Stimulated activated CD4-positive, alpha-beta T cell treated with anti-CD3 and anti-CD28 coated beads, Interleukin-2, amount 100 ng/mL, for 4 hours (primary cell): ENCODE measurements around the gene SCNN1A.

Experiments used
- DNase-seq: peaks from one replicate; pipeline ENCODE4 v3.0.0-alpha.2; 2020; ENCODE audit warnings: low read depth

Gene SCNN1A

DNA sequence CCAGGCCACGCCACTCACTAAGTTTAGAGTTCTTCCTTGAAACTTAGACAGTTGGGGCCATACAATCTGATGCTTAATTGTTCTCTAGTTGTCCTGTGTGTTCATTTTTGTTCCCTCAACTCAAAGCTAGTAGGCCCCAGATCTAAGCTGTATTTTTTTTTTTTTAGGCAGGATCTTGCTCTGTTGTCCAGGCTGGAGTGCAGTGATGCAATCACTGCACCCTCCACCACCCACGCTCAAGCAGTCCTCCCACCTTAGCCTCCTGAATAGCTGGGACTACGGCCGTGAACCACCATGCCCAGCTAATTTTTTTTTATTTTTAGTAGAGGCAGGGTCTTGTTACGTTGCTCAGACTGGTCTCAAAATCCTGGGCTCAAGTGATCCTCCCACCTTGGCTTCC, 41.0 kb downstream of the SCNN1A start:
- no peak for DNase-seq

DNA sequence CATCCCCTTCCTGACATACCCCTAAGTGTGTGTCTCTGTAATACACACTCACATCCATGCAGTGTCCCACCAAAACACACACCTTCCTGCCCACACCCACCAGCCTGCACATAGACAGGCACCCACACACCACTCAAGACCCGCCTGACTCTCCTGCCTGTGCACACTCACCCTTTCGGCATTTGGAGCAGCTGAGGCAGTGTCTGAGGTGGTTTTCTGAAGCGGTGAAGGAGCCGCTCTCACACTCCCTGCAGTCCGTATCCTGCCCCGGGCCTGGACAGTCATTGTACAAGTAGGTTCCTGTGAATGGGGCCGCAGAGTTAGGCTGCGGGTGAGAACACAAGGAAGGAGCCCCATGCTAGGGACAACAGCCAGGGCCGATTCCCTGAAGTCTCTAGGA, 41.8 kb downstream of the SCNN1A start:
- no peak for DNase-seq

DNA sequence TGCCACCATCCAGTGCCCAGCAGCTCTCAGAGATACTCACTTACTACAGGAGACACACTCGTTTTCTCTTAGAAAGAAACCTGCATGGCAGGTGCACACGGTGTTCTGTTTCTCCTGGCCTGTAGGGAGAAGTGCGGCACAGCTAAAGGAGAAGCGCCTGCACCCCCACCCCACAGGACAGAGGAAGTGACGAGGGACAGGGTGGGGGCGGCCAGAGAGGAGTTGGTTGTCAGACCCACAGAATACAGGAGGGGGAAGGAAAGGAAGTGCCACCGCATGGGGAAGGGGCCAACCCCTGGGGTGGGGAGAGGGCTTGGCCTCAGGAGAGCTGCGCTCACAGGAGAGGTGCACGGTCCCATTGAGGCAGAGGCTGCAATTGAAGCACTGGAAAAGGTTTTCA, 42.3 kb downstream of the SCNN1A start:
- no peak for DNase-seq

DNA sequence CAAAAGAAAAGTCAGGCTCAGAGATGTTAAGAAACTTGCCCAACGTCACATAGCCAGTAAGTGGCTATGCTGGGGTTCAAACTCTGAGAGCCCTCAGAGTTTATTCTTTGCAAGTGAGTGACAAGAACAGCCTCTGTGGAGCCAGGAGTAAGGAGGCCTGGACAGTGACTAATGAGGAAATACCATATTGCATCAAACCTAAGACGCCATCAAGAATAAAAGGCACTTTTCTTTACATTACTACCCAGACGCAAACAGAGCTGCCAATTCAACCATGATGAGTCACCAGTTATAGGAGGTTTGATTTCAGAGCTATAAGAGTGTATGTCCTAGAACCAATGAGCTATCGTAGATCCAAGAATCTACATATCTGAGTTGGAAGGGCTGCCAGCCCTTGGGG, 42.9 kb downstream of the SCNN1A start:
- DNase-seq: no peak

DNA sequence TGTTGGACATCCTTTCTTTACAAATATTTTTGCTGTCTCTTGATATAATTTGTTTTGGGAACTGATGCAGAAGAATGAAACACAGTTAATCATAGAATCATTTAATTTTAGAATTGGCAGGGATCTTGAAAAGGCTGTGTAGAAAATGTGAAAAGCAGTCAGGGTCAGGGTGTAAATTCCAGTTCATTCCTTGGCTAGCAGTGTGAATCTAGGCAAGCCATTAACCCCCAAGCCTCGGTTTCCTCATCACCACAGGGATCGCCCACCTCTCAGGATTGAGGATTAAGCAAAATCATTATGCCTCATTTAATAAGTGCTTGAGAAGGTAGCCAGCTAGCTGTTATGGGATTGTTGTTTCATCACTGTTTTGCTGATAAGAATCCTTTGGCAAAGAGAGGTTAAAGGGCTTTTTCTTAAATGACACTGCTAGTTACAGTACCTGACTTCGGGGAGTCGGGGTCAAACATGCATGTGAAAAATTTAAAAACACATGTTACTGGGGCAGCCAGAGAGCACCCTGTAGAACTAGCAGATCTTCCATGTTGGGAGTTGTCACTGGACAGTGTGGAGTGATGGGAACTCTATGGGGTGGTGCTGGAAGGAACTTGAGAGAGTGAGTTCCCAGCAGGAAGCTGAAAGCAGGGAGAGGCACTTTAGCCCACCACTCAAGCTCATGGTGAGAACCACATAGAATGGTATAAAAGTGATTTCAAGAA, 44.2 kb downstream of the SCNN1A start:
- DNase-seq: no peak

DNA sequence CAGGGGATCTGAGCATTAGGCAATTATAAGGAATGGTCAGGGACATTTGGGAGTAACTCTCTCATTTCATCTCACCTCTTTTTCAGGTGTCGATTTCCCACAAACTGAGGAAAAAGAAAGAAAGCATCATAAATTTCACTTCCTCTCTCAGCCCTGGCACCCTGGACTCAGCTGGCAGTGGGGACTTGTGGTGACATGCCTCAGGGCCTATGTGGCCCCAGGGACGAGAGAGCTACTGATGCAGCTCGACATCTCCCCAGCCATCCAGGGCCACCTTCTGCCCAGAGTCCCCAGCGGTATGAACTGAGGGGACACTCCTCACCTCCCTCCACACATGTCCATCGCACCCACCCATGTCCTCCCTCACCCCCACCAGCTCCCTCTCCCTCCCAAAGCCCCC, 45.2 kb downstream of the SCNN1A start:
- DNase-seq: no peak

DNA sequence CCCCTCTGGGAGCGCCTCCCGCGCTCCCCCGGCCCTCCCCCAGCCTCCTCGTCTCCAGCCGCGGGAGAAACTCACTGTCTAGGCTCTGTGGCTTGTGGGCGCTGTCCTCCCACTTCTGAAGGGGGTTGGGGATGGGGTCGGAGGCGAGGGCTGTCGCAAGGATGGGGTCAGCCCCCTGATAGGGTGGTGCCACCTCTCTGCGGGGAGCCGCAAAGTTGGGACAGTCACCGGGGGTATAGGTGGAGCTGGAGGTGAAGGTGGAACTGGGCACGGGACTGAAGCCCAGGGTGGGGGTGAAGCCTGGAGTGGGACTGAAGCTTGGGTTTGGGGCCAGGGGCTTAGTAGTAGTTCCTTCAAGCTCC, 45.7 kb downstream of the SCNN1A start:
- no peak for DNase-seq

DNA sequence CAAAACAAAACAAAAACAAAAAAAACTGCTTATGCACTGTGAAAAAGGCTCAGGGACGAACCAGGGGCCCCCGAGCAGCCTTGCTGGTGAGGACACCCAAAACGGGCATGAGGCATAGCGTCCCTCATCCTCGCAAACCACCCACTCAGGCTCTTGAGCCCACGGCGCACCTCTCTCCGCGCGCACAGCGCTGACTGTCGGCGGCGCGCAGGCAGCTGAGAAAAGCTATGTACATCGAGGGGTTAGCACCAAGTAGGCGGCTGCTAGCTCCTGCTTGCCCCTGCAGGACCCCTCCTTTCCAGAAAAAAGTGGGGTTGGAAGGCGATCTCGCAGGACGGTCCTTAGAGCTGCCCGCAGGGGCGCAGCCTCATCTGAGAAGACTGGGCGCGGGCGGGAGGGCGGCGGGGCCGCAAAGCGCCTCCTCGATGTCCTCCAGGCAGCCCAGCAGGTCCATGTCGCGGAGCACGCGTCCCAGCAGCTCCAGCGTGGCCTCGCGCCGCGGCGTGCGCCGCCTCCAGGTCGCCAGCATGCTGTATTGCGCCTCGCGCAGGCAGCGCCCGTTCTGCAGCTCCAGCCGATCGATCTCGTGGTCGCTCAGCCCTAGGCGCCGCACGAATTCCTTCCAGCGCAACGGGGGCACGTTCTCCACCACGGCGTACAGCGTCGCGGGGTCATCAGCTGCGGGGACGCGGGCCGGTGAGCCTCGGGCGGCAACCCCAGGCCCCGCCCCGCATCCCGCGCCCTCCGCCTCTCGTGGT, 46.2 kb downstream of the SCNN1A start:
- no peak for DNase-seq

DNA sequence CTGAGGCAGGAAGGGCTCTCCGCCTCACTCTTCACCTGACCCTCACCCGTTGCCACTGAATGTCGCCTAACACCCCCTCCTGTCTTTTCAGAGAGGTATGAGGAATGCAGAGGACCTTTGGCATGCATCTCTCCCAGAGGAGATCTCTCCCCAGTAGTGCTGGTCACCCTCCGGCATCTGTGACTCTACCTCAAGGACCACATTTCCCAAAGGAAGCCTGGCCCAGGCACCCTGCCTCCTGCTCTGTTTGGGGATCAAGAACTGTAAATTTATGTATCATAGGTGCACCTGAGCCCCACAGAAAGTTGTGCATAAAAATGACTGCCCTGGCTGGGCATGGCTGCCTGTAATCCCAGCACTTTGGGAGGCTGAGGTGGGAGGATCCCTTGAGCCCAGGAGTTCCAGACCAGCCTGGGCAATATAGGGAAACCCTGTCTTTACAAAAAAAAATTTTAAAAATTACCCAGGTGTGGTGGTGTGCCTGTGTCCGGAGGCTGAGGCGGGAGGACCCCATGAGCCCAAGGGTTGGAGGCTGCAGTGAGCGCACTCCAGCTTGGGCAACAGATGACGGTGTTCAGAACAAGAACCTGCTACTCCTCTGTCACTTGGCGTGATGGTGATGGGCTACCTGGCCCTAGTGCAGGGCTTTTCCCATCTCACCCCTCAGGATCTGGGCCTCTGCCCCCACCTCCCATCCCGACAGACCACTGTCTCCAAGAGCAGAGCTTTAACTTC, 47.2 kb downstream of the SCNN1A start:
- DNase-seq: no peak

DNA sequence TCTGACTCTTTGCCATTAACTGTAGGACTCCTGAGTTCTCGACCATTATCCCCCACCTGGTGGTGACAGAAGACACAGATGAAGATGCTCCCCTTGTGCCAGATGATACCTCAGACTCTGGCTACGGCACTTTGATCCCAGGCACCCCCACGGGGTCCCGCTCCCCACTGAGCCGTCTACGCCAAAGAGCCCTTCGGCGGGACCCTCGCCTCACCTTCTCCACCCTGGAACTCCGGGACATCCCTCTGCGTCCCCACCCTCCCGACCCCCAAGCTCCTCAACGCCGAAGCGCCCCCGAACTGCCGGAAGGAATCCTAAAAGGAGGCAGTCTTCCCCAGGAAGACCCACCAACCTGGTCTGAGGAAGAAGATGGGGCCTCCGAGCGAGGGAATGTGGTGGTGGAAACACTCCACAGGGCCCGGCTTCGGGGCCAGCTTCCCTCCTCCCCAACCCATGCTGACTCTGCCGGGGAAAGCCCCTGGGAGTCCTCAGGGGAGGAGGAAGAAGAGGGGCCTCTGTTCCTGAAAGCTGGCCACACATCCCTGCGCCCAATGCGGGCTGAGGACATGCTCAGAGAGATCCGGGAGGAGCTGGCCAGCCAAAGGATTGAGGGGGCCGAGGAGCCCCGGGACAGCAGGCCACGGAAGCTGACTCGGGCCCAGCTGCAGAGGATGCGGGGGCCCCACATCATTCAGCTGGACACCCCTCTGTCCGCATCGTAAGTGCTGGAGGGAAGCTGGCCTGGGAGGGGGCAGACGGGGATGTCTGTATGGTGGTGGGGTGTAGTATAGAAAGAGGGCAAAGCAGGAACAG, 47.9 kb downstream of the SCNN1A start:
- no peak for DNase-seq

DNA sequence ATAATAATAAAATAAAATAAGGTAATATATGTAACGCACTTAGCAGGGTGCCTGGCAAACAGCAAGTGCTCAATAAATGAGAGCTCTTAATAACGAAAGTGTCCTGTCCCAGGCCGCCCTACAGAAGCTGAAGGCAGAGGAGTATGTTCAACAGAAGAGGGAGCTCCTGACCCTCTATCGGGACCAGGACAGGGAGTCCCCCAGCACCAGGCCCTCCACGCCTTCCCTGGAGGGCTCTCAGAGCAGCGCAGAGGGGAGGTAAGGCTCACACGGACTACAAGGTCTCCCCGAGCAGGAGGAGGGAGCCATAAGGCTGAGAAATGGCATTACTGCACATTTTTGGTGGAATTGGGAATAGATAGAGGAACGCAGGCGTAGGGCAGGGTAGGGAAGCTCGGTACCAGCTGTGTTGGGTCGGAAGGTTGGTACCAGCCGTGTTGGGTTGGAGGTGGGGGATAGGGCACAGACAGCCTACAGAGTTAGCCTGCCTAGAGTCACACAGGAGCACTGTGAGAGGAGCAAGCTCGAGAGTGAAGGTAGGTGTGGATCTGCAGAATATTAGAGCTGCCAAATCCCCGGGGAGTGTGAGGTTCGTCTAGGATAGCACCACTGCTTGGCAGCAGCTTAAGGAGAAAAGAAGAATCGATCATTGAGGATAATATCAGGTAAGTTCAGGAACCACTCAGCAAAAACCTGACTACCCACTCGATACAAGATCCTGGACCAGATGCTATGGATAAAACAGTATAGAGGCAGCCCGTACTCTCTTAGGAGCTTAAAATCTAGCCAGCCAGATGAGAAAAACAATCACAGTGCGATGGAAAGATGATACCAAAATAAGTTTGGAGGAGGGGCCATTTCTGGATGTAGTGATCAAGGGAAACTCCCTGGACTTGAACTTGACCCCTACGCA, 48.8 kb downstream of the SCNN1A start:
- DNase-seq: no peak

DNA sequence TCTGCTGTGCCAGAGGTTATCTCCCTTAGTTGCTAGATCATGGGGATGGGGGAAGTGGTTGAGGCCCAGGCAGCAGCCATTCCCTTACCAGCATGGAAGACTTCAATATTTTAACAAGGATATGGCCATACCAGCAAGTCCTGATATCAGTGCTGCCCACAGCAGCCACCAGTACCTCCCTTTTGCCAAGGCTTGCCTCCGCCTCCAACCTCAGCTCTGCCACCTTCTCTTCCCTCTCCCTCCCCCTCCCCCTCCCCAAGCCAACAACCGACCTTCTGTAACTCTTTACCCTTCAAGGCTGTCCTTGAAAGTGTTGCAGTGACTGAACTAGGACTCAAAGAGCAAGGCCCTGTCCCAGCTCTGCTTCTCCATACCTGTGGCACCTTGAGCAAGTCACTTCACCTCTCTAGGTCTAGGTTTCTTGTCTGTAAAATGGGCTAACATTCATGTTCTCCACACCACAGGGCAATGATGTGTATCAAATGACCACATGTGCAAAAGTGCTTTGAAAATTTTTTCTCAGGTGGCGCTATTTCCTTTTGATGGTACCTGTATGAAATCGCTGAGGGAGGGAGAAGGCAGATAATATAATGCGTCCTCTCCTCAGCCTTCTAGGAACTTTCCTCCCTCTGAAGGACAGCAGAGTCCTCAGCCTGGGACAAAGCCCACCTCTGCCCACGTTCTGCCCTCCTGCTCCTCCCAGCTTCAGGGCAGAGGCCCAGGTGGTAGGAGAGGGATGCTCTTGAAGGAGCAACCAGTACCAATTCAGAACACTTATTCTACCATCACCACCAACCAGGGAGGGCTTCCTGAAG, 50.2 kb downstream of the SCNN1A start:
- no peak for DNase-seq

DNA sequence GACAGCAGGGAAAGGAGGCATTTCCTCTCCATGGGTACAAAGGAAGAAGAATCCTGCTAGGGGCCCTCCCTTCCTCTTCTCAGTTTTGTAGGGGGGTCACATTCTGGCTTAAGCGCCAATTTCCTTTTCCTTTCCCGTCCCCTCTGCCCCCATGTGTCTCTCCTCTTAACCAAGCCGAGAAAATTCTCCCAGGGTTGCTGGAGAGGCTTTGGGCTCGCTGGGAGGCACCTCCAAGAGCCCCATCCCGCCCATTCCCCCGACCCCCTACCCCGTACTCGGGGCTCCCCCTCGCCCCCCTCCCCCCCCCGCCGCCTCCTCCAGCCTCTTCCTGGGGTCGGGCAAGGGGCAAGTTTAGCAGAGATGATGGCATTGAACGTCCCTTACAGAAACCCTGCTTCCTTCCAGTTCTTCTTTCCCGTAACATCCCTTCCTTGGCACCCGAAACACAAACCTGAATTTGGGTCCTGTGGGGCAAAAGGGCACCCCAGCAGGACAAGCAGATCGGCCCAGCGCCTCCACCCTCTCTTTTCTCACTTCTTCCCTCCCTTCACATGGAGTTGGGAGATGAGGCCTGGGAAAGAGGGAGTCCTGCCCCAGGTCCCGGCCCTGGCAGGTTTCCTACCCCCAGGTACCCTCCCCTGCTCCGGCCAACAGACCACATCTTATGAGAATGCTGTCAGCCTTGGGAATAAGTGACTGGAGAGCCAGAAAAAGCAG, 51.2 kb downstream of the SCNN1A start:
- DNase-seq: no peak

DNA sequence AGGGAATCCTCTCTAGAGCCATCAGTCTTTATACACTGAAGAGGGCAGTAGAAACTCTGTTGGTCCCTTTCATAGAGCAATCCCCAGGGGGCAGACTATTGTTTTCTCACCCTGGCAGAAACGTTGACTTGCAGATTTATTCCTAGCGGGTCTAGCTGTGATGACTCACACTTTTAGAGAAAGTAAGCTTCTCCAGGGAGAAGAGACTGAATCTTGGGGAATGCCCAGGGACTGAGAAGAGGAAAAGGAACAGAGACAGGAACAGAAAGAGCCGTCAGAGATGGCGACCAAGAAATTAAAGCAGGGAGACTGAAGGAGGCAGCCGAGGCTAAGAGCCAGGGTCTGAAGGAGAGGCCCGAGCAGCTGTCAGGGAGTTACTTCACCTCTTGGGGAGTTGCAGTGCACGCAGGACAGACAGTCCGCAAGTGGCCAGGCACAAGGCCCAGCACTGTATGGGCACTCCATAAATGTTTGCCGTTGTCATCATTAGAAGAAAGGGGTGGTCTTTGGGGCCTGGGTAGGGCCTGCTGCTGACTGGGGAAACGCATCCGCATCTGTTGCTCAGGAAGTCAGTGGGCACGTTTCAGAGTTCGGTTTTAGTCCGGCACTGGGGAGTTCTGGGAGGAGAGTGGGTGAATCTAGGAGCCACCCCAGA, 51.9 kb downstream of the SCNN1A start:
- peak; percentile 36 for DNase-seq

DNA sequence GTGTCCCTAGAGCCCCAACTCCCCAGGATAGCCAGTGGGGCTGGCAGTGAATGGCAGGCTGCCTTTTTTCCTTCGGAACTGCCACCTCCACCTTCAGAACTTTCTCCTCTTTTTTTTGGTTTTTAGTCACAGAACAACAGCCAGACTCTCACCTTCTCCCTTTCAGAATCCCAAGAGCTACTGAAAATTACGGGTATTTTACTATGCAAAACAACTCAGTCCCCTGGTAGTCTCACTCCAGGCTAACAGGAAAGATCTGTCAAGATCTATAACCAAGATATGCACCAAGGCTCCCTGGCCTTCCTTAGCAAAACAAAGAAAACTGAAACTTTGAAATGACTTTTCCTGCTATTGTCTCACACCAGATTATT, 52.4 kb downstream of the SCNN1A start:
- no peak for DNase-seq

DNA sequence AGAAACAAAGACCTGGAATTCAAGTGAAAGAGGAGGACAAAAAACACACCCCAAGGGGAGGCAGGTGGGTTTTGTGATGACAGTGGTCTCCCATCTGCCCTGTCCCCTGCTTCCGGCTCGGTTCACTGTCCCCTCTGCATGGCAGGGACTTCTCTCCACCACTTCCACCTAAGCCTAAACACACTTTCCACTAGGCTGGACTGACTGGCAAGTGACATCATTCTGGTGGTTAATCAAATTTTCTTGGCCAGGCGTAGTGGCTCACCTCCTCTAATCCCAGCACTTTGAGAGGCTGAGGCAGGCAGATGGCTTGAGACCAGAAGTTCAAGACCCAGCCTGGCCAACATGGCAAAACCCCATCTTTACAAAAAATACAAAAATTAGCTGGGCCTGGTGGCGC, 53.0 kb downstream of the SCNN1A start:
- no peak for DNase-seq

DNA sequence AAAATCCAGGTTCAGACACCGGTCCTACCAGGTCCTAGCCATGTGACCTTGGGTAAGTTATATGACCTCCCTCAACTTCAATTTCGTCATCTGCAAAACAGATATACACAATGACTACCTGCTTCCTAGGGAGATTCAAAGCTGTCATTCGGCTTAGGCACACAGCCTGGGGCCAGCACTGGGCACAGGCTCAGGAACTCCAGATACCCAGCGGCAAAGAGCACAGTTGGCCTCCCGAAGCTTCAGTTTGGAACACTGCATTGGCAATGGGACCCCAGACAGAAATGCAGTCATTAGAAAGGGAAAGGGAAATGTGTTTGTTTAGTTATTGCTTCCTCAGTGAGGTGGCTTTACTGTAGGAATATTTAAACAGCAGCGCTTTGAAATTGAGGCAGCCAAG, 53.5 kb downstream of the SCNN1A start:
- no peak for DNase-seq

DNA sequence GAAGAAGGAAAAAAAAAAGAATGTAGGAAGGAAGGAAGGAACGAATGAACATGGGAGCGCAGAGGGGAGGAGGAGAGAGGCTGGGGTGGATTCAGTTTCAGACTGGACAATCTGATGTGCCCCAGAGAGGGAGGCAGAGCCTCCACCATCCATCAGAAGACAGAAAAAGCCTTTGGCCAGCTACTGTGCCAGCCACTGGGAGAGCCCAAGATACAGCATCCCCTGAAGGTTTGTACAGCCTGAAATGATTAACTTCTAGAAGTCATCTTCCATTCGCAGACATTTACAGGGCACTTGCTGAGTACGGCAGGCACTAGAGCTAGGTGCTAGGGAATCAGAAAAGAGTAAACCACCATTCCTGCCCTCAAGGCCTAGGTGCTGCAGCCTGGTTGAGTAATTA, 55.9 kb downstream of the SCNN1A start:
- no peak for DNase-seq

DNA sequence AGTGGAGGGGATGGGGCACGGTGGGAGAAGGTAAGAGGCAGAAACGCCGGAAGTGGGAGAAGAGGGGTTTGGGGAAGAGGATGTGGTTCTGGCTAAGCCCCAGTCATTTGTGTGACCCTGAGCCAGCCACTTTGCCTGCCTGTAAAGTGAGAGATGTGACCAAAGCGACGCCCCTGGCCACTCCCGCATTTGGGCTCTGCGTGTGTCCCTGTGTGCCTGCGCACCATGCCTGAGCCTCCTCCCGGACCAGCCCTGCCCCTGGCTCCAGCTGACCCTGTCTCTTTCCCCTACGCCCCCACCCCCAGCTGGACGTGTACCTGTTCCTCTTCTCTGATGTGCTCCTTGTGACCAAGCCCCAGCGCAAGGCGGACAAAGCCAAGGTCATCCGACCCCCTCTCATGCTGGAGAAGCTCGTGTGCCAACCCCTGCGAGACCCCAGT, 56.9 kb downstream of the SCNN1A start:
- DNase-seq: no peak
